Pancreas (tissue), 10 donors: ENCODE data around the gene HOMER3. TPM values are rescaled to one million over a fixed set of nuclear protein-coding genes. Genes with fewer than 3 reads are reported as not detected.
A peak's percentile ranks its signal among the peaks of the same experiment; 100 is the strongest.

ENCODE experiments used
- ATAC-seq, 4 donors: fragments of 200-7000 bp; cut with Tn5 transposase; one replicate each; pipeline versions ENCODE4 v1.8.0 to v1.9.1; 2020; ENCODE audit warnings: mild to moderate bottlenecking in 4 of 4, moderate library complexity in 4 of 4
- DNase-seq, 6 donors: peaks; one replicate each; pipeline ENCODE4 v3.0.0-alpha.2; 2020
- FAIRE-seq: peaks from 2 replicates; lab custom pipeline; 2012; peaks lifted over from hg19 to GRCh38; lab: Jason Lieb, UNC
- H3K27ac ChIP-seq, 4 donors: fragments of 200-600 bp; sonication (generic); 1 replicate in 3 of 4; 2 replicates in 1 of 4; pipeline versions ENCODE4 v1.5.0 to v1.8.0; 2020
- H3K27me3 ChIP-seq, 4 donors: fragments of 200-600 bp; one replicate each; pipeline ENCODE4 v1.8.0; 2021
- H3K36me3 ChIP-seq, 3 donors: fragments of 200-600 bp; sonication (generic) in 1 of 3; one replicate each; pipeline versions ENCODE4 v1.5.0 to v1.8.0; 2020 to 2021
- H3K4me1 ChIP-seq, 3 donors: fragments of 200-600 bp; one replicate each; pipeline ENCODE4 v1.8.0; 2021
- H3K4me3 ChIP-seq, 4 donors: fragments of 200-600 bp; sonication (generic) in 2 of 4; one replicate each; pipeline versions ENCODE4 v1.5.0 to v1.8.0; 2020 to 2021
- H3K9me3 ChIP-seq, 4 donors: fragments of 200-600 bp; one replicate each; pipeline ENCODE4 v1.8.0; 2021
- CTCF ChIP-seq, 4 donors: fragments of 200-600 bp; sonication (generic) in 3 of 4; IDR thresholded peaks; one replicate each; pipeline versions ENCODE4 v1.5.0 to v1.8.0; 2021; ENCODE audit warnings: antibody characterized with exemption in 4 of 4
- WGBS, 2 donors: extraction: QIAGEN DNeasy Blood & Tissue Kit; methylation state at CpG; one replicate each; pipeline ENCODE4 v1.1.7; 2013; 5-methylcytosine and 5-hydroxymethylcytosine counted together
- intact Hi-C, 3 donors: fragments of 100-400 bp; cut with DNase I; formaldehyde crosslinking; loops; one replicate each; pipeline versions ENCODE4 v1.11.1 to v1.14.2; 2022
- polyA plus RNA-seq, 2 donors: library from polyadenylated mRNA; stranded (reverse); fragments of 200-250 nt; gene quantifications; one replicate each; pipeline ENCODE4 v1.2.3, GENCODE V29; 2013
- total RNA-seq, 6 donors: library from RNA; stranded (reverse); fragmentation: NEBNext Ultra II Directional in 4 of 6; extraction: Animal tissue kit (Norgen Biotek cat#: 25700) in 4 of 6; gene quantifications; one replicate each; pipeline versions ENCODE4 v1.2.1 to v1.2.4, GENCODE V29; 2021 to 2023
- donor health status: healthy with polysubstance abuse.
- donor health status: DM: no; HTN: no; CAD: no; lungs with moderate emphysema.
- donor health status: DM: no; HTN: no; CAD: no.
- donor health status: control.
- donor health status: control.
- donor health status: Bipolar disorder and iron deficiency.
- donor health status: DM: yes; HTN: yes; CAD: no.
- donor health status: DM: no; HTN: no; CAD: no.
- donor health status: DM: no; HTN: no; CAD: no.
- donor health status: DM: yes; HTN: yes; CAD: no.

Gene HOMER3
- total and polyA plus RNA-seq, 8 donors: 3.7 to 24.8 (median 6.0) TPM

DNA sequence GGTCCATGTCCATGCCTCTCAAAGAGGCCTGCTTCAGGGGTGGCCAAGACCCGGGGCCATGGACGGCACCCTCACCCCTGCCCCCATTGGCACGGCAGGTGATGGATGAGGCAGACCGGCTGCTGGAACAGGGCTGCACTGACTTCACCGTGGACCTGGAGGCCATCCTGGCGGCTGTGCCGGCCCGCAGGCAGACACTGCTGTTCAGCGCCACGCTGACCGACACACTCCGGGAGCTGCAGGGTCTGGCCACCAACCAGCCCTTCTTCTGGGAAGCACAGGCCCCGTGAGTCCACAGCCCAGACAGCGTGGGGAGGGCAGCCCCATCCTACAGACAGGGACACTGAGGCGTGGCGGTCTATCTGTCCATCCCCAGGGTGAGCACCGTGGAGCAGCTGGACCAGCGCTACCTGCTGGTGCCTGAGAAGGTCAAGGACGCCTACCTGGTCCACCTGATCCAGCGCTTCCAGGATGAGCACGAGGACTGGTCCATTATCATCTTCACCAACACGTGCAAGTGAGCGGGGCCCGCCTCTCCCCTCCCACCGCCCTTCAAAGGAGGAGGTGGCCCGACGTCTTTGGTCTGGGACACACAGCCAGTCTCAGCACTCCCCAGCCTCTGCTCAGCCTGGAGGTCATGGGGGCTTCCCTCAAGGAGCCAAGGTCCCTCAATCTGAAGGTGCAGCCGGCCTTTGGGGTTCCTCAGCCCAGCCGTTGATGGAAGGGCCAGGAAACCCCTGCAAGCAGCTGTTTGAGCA is 18.6 kb downstream of the HOMER3 start:
- Histone ChIP-seq H3K9me3 (no peaks in the 10 kb centered on the region), H3K4me3 (no peak overlapping the region), H3K4me1 (peaks cover 6 to 19% (median 6%) of the 10 kb centered on the region in 3 donors), H3K36me3 (peaks cover 3 to 36% (median 10%) of the 10 kb centered on the region in 3 donors), H3K27me3 (no peaks in the 10 kb centered on the region), H3K27ac (no peak overlapping the region)
- intact Hi-C loops: no loop called here
- WGBS, 2 donors: 83 to 87% methylated on average over 28 to 29 of the region's 29 CpGs
- DNase-seq: peak in 1 of 6 donors; percentile 26
- FAIRE-seq: no peak
- ATAC-seq: no peak
- TF ChIP-seq CTCF (IDR thresholded peaks at IDR 0.05): no peak

DNA sequence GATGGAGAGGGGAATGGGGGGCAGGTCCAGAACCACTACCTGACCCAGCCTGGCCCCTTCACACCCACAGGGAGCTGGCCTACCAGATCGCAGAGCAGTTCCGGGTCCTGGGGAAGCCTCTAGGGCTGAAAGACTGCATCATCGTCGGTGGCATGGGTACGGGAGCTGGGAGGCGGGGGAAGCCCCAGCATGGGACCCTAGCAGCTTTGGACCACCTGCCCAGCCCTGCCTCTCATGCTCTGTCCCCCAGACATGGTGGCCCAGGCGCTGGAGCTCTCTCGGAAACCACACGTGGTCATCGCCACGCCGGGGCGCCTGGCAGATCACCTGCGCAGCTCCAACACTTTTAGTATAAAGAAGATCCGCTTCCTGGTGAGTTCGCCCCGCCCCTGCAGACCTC is 19.4 kb downstream of the HOMER3 start:
- DNase-seq: peak in 1 of 6 donors; percentile 28

DNA sequence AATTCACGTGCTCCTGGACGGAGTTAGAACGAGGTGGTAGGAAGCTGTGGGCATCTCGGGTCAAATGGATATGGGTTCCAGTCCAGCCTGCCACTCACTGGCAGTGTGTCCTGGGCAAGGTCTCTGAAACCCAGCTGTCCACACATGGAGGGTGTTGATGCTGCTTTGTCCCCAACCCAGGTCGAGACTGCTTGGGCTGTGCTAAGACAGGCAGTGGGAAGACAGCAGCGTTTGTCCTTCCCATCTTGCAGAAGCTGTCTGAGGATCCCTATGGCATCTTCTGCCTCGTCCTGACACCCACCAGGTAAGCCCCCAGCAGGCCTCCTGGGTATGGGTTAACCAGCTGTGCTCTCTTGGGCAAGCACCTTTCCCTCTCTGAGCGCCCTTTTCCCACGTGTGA is 20.6 kb downstream of the HOMER3 start:
- peaks cover 6 to 23% (median 9%) of the 10 kb centered on the region in 3 donors for H3K4me1 ChIP-seq
- DNase-seq (peak in 1 of 6 donors; percentile 25), FAIRE-seq (no peak), ATAC-seq (no peak)
- no peaks in the 10 kb centered on the region for H3K27me3 ChIP-seq
- no peak overlapping the region for H3K27ac ChIP-seq
- peaks cover 3 to 30% (median 10%) of the 10 kb centered on the region in 3 donors for H3K36me3 ChIP-seq
- intact Hi-C loops: no loop called here
- H3K9me3 ChIP-seq: no peaks in the 10 kb centered on the region
- WGBS, 2 donors: 38 to 44% methylated on average over 9 of the region's 9 CpGs
- no peak for TF ChIP-seq CTCF (IDR thresholded peaks at IDR 0.05)
- peak overlapping the region; percentile 77 to 100 (median 94) for H3K4me3 ChIP-seq

More for the DNA sequence above, 19.4 kb downstream of the HOMER3 start:
- Histone ChIP-seq H3K4me3 (no peak overlapping the region), H3K9me3 (no peaks in the 10 kb centered on the region), H3K36me3 (peaks cover 3 to 36% (median 10%) of the 10 kb centered on the region in 3 donors), H3K4me1 (peaks cover 6 to 23% (median 9%) of the 10 kb centered on the region in 3 donors), H3K27ac (no peak overlapping the region), H3K27me3 (no peaks in the 10 kb centered on the region)
- intact Hi-C loops: no loop called here
- WGBS, 2 donors: 94% methylated on average over 17 of the region's 17 CpGs
- ATAC-seq (no peak), FAIRE-seq (no peak)
- no peak for TF ChIP-seq CTCF (IDR thresholded peaks at IDR 0.05)

DNA sequence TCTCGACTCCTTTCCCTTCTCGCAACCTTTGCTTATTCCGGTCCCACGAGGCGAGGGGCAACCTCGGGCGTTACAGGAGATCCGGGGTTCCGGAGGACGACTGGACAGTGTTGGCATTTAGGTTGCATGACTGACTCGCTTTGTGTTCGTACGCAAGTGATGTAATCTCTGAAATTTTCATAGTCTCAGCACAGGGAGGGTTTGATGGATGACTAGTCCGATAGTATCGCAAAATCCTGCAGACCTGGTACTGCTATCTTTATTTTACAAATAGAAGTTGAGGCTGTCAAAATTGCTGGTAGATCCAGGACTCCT is 21.2 kb downstream of the HOMER3 start:
- FAIRE-seq (no peak), ATAC-seq (no peak), DNase-seq (no peak)
- intact Hi-C loops: no loop called here
- 0 to 1% methylated on average over 15 of the region's 15 CpGs for WGBS, 2 donors
- no peak for TF ChIP-seq CTCF (IDR thresholded peaks at IDR 0.05)
- Histone ChIP-seq H3K36me3 (peaks cover 2 to 25% (median 8%) of the 10 kb centered on the region in 3 donors), H3K9me3 (no peaks in the 10 kb centered on the region), H3K27ac (peak overlapping the region in 3 of 4 donors; percentile 20 to 60 (median 57)), H3K4me1 (peaks cover 6 to 23% (median 9%) of the 10 kb centered on the region in 3 donors), H3K27me3 (no peaks in the 10 kb centered on the region), H3K4me3 (peak overlapping the region; percentile 77 to 100 (median 94))
